OCI-LY1 (cell line): Measurements from ENCODE around the gene KBTBD12.

Source experiments
- EZH2 ChIP-seq: fragments of 200-600 bp; sonication (generic), shearing (Covaris generic); IDR thresholded peaks from 2 replicates; pipeline ENCODE4 v1.8.0; 2017; ENCODE audit warnings: borderline replicate concordance, mixed run types, mild to moderate bottlenecking, antibody characterized with exemption, low read length, moderate library complexity, mixed read lengths
- TF ChIP-seq, protein P1 (sequence below): fragments of 200-600 bp; sonication (generic), shearing (Covaris generic); IDR thresholded peaks from 2 replicates; pipeline ENCODE4 v1.5.1; 2017; ENCODE audit warnings: mild to moderate bottlenecking, antibody characterized with exemption, low read length, moderate library complexity, mixed read lengths

DNA sequence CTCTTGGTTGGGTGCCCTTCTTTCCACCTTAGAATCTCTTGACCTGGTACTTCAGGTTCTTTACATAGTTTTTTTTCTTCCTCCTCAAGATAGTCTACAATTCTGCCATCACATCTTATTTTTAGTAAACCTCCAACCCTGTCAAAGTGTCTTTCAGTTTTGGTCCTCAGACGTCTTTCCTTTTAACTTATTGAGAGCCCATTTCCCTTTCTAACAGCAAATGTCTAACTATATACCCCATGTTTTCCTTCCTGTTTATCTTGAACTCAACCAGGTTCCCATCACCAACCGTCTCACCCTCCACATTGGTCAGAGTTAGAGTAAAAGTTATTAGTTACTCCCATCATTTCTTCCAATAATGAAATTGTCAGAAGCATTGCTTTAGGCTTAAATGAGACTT lies 10.4 kb downstream of the KBTBD12 start:
- TF ChIP-seq EZH2: no peak
- TF ChIP-seq, protein P1, sequence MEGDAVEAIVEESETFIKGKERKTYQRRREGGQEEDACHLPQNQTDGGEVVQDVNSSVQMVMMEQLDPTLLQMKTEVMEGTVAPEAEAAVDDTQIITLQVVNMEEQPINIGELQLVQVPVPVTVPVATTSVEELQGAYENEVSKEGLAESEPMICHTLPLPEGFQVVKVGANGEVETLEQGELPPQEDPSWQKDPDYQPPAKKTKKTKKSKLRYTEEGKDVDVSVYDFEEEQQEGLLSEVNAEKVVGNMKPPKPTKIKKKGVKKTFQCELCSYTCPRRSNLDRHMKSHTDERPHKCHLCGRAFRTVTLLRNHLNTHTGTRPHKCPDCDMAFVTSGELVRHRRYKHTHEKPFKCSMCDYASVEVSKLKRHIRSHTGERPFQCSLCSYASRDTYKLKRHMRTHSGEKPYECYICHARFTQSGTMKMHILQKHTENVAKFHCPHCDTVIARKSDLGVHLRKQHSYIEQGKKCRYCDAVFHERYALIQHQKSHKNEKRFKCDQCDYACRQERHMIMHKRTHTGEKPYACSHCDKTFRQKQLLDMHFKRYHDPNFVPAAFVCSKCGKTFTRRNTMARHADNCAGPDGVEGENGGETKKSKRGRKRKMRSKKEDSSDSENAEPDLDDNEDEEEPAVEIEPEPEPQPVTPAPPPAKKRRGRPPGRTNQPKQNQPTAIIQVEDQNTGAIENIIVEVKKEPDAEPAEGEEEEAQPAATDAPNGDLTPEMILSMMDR: no peak
